ENCODE measurements around the gene RNF125.
"Not testable (repeated sequence)": the region's sequence is repeated elsewhere in the genome, so short reads cannot be mapped to it uniquely, and the experiment has no call there.

Gene RNF125

DNA sequence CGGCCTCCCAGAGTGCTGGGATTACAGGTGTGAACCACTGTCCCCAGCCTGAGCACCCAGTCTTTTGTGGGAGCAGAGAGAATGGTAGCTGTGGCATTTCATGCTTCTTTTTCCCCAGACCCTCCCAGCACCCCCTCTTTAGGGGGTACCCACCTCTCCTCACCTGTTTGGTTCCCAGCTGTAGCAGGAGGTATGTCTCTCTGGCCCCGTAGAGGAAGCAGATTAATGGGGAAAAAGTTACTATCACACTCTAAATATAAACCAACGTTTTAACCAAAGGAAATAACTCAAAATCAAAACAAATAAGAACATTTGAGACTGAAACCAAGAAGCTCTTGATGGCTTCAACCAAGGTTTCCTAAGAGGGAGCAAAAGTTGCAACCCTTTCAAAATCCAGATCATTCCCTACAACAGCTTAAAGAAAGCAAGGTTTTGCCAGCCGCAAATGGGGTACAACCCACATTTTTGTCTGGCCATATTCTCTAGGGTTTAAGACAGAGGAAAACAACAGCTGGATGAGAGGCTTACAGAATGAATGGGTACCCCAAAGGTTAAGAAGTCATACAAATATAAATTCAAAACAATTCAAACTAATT lies 8.0 kb downstream of the RNF125 start:
- no peak for DNase-seq

GRCh38 chr18:32029558-32029957 lies 10.9 kb downstream of the RNF125 start:
- DNase-seq, result no peak

- DNase-seq, result no peak
Measured at GRCh38 chr18:32032609-32033008, 14.0 kb downstream of the RNF125 start.

- DNase-seq, result no peak
Measured at GRCh38 chr18:32036506-32037180, 18.0 kb downstream of the RNF125 start.

GRCh38 chr18:32037616-32038015 lies 19.0 kb downstream of the RNF125 start:
- DNase-seq, result no peak

- no peak for DNase-seq
Measured at GRCh38 chr18:32040936-32041335, 22.3 kb downstream of the RNF125 start.

DNA sequence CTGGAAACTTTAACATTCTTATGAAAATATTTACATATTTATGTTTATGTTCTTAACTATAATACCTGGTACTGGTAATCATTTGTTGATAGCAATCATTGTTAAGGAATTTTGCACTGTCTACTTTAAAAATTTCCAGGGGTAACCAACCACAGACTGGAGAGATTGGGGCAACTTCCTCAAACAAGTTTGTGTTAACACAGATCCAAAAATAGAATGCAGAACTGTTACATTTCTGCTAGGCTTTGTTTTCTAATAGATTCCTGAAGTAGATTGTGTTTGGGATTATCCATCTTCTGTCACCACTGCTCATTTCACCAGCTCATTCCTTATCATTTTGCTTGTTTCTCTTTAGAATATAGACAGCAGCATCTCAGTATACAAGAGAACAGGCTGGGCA lies 23.7 kb downstream of the RNF125 start:
- DNase-seq, result no peak

- no peak for DNase-seq
Measured at GRCh38 chr18:32048507-32049091, 30.0 kb downstream of the RNF125 start.

GRCh38 chr18:32049393-32050171 lies 31.0 kb downstream of the RNF125 start:
- no peak for DNase-seq

GRCh38 chr18:32056613-32057358 lies 38.2 kb downstream of the RNF125 start:
- DNase-seq, result no peak

GRCh38 chr18:32057624-32058165 lies 39.1 kb downstream of the RNF125 start:
- no peak for DNase-seq

GRCh38 chr18:32060026-32060425 lies 41.4 kb downstream of the RNF125 start:
- DNase-seq, result no peak

GRCh38 chr18:32067375-32068167 lies 48.9 kb downstream of the RNF125 start:
- DNase-seq, result no peak

DNA sequence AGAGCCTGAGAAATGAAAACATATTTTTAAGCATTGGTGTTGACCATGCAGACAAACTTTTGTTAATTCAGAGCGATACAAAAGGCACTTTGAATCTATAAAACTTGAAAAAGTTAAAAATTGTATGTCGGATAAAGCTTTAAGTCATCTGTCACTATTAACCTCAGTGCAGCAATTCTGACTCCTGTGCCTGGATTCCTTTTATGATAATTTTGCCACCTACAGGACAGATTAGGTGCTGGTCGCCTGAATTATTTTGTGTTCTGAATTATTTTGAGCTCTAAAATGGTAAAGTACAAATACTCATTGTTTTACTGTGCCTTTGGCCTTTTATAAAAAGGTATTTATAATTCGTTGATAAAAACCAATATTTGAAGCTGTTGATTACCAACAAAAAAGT lies 53.7 kb downstream of the RNF125 start:
- no peak for DNase-seq

- DNase-seq, result no peak
Measured at GRCh38 chr18:32074206-32074605, 55.6 kb downstream of the RNF125 start.

- DNase-seq, result no peak
Measured at GRCh38 chr18:32078845-32079244, 60.2 kb downstream of the RNF125 start.

- no peak for DNase-seq
Measured at GRCh38 chr18:32081881-32082280, 63.3 kb downstream of the RNF125 start.

- no peak for DNase-seq
Measured at GRCh38 chr18:32083781-32084180, 65.2 kb downstream of the RNF125 start.

DNA sequence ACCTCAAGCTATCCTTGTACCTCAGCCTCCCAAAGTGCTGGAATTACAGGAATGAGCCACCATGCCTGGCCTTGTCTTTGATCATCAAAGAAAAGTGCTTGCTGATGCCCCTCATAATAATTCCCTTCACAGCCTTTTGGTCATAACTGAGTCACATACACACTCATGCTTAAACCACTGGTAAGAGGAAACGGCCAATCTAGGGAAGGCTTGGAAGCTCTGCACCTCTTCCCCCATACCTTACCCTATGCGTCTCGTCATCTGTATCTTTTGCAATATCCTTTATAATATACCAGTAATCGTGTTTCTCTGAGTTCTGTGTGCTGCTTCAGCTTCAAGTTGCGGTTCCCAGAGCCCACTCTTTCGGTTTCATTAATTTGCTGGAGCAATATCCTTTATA lies 68.3 kb downstream of the RNF125 start:
- DNase-seq, result no peak

DNA sequence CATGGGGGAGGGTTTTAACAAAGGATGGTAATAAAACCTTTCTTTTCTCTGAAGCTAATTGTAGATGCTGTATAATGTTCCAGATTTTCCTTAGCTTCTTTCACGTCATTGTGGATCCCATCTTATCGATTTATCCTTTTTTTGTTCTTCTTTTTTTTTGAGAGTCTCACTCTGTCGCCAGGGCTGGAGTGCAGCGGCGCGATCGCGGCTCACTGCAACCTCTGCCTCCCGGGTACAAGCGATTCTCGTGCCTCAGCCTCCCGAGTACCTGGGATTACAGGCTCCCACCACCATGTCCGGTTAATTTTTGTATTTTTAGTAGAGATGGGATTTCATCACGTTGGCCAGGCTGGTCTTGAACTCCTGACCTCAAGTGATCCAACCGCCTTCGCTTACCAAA lies 72.2 kb downstream of the RNF125 start:
- DNase-seq, result not testable (repeated sequence)

DNA sequence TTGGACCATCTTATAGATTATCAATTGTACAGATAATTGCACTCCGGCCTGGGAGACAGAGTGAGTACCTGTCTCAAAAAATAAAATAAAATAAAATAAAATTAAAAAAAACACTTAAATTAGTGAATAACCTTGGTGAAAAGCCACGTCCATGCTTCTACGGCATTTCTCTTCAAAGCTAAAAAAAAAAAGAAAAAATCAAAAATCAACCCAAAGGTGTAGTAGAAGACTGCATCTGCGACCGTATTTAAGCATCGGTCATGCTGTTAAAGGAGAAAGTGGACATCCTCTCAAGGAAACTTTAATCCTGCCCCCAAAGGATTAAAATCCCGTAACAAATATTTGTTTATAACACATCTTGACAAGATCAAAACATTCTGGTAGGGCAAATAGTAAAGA lies 72.7 kb downstream of the RNF125 start:
- DNase-seq, result no peak

All from T1000 (cell line).